Subcutaneous adipose tissue (tissue), 4 donors: ENCODE results near the gene TMEM185B. TPM values are rescaled to one million over a fixed set of nuclear protein-coding genes. Genes with fewer than 3 reads are reported as not detected.

Source experiments
- CTCF ChIP-seq: fragments of 450-650 bp; IDR thresholded peaks from one replicate; pipeline ENCODE4 v1.5.1; 2016; ENCODE audit warnings: low read depth, mild to moderate bottlenecking, control low read depth, antibody characterized with exemption, moderate library complexity
- total RNA-seq, 4 donors: library from RNA; depleted of rRNA; stranded (reverse); fragments of >200 nt; gene quantifications; one replicate each; pipeline ENCODE4 v1.1.0, GENCODE V29; 2016

The TMEM185B gene
- total RNA-seq, 4 donors from 2014 or later: 13.6 to 24.9 (median 17.7) TPM

GRCh38 chr2:120235681-120236080 lies 12.5 kb upstream of the TMEM185B start:
- TF ChIP-seq CTCF: no peak

GRCh38 chr2:120233292-120233691 lies 10.1 kb upstream of the TMEM185B start:
- no peak for TF ChIP-seq CTCF

- no peak for TF ChIP-seq CTCF
Observed at GRCh38 chr2:120231974-120232635, 8.9 kb upstream of the TMEM185B start.

DNA sequence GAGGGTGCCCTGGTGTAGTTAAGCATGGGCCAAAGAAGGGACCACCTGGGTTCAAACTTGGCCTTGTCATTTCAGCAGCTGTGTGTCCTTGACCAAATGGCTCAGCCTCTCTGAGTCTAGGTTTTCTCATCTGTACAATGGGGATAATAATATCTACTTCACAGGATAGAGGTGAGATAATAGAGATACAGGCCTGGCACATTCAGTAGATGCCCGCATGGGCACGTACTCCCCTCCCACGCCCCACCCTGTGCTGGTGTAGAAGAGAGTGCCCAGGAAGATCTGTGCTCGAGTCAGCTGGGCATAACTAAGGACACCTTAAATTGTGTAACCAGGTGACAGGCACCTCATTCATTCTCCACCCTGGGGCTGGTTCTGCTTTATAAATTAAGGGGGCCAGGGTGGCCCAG lies 8.4 kb upstream of the TMEM185B start:
- no peak for TF ChIP-seq CTCF

DNA sequence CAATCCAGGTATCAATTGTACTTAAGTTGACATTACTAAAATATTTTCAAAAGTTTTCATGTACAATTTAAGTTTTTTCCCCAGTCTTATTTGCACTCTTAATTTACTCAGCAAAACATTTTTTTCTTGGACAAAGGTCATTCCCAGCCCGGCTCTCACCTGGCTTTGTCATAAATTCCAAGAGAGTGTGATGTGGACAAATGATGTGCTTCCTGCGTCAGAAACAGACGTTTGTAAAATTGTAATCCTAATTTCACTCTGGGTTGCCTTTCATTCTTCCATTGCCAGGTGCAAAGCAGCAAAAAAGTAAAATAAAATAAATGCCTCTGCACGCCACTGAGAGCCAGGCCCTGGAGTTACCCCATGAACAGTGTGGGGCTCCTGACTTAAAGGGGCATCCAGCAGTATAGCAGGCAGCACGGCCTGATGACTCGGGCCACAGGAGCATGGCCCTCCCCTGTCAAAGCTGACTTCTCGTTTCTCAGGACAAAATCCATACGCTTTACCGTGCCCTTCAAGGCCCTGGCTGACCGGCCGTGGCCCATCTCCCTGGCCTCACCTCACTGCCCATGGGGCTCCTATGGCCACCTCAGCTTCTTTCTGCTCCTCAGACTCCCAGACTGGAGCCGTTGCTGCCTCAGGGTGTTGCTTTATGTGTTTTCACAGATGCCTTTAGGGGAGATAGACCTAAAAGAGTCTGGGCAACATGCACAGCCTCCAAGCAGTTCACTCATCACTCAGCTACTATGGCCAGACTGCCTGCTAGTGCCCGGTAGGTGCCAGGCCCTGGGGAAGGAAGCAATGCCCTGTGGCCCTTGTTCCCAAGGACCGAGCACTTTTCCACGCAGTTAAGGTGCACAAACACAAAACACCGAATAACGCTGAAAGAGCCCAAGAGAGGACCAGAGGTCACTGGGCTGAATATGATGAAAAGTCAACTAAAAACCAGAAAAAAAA lies 7.6 kb upstream of the TMEM185B start:
- no peak for TF ChIP-seq CTCF

- TF ChIP-seq CTCF: no peak
Observed at GRCh38 chr2:120229341-120229740, 6.1 kb upstream of the TMEM185B start.

DNA sequence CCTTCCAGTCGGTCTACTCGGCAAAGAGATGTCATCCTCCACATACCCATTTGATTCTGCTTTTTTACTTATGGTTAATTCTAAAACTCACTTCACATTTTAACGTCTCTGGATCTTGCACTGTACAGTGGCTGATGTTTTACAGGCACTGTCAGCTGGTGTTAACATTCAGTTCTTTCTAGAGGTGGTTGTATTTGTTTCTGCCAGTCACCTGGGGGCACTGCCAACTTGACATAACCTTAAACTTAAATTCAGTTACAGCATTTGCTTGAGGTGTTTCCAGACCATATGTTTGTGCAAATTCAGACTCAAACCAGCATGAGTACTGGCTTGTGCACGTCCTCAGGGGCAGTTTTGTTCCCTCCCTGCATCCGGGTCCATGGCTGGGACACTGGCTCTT lies 5.3 kb upstream of the TMEM185B start:
- TF ChIP-seq CTCF: no peak
